HepG2 (cell line): ENCODE measurements around the gene FGF18. TPM values are rescaled to one million over a fixed set of nuclear protein-coding genes. Genes with fewer than 3 reads are reported as not detected.
A peak's percentile ranks its signal among the peaks of the same experiment; 100 is the strongest.

Experiments
- GABPB1 ChIP-seq: IDR thresholded peaks from 2 replicates; pipeline ENCODE4 v1.6.1; 2016; ENCODE audit warnings: mild to moderate bottlenecking, missing genetic modification reagents, moderate library complexity, missing compliant biosample characterization
- KLF16 ChIP-seq, 2 experiments: sonication (generic) in 1 of 2; formaldehyde crosslinking in 1 of 2; IDR thresholded peaks; 2 replicates each; pipeline versions ENCODE4 v1.6.1 to v1.8.0; 2016 to 2023; ENCODE audit warnings: missing genetic modification reagents in 2 of 2, missing compliant biosample characterization in 1 of 2
- PPARG ChIP-seq: conservative IDR thresholded peaks from 2 replicates; pipeline ENCODE4 v1.6.1; 2016; ENCODE audit warnings: missing biosample characterization, missing genetic modification reagents
- SMAD9 ChIP-seq: sonication (generic); formaldehyde crosslinking; IDR thresholded peaks from 2 replicates; pipeline ENCODE4 v1.5.1; 2020; ENCODE audit warnings: mild to moderate bottlenecking, missing genetic modification reagents
- SRF ChIP-seq: IDR thresholded peaks from 2 replicates; pipeline ENCODE4 v1.6.1; 2011; ENCODE audit warnings: mild to moderate bottlenecking, low read depth, low read length, moderate library complexity
- ZFX ChIP-seq: sonication (generic); formaldehyde crosslinking; IDR thresholded peaks from 2 replicates; pipeline ENCODE4 v1.4.0; 2020; ENCODE audit warnings: mild to moderate bottlenecking, low read depth, missing genetic modification reagents, moderate library complexity
- ZNF160 ChIP-seq: sonication (generic); formaldehyde crosslinking; IDR thresholded peaks from 2 replicates; pipeline ENCODE4 v1.8.0; 2022; ENCODE audit warnings: mild to moderate bottlenecking, inconsistent platforms, missing genetic modification reagents
- ZNF264 ChIP-seq: sonication (generic); formaldehyde crosslinking; IDR thresholded peaks from 2 replicates; pipeline ENCODE4 v1.4.0; 2020; ENCODE audit warnings: missing genetic modification reagents
- ZNF749 ChIP-seq: sonication (generic); formaldehyde crosslinking; IDR thresholded peaks from 2 replicates; pipeline ENCODE4 v1.8.0; 2022; ENCODE audit warnings: mild to moderate bottlenecking, missing genetic modification reagents, moderate library complexity, borderline replicate concordance
- polyA plus RNA-seq, 8 experiments: library from polyadenylated mRNA; depleted of rRNA in 3 of 8; stranded (reverse) in 7 of 8; unstranded in 1 of 8; fragments of >200 nt; fragmentation: Illumina TruSeq in 4 of 8; extraction: Trizol in 4 of 8; gene quantifications; 2 replicates each; pipeline versions ENCODE4 v1.2.1 to v1.2.3, GENCODE V29; 2011 to 2016; ENCODE audit warnings: low read depth in 4 of 8, missing spikeins in 1 of 8, mixed read lengths in 1 of 8; ENCODE audit not compliant: insufficient read depth in 1 of 8
- total RNA-seq, 5 experiments: library from RNA; depleted of rRNA; stranded (reverse); fragments of >200 nt; fragmentation: Illumina TruSeq; extraction: Trizol; gene quantifications; 2 replicates each; pipeline ENCODE4 v1.2.3, GENCODE V29; 2016; ENCODE audit warnings: low read depth in 1 of 5
- TF ChIP-seq, protein P1 (sequence below): IDR thresholded peaks from 2 replicates; pipeline ENCODE4 v1.6.1; 2016; ENCODE audit warnings: low read depth, missing genetic modification reagents, missing compliant biosample characterization
- TF ChIP-seq, protein P2 (sequence below): sonication (generic); formaldehyde crosslinking; IDR thresholded peaks from 2 replicates; pipeline ENCODE4 v1.5.1; 2020; ENCODE audit warnings: missing genetic modification reagents, mild to moderate bottlenecking, borderline replicate concordance
- TF ChIP-seq, protein P3 (sequence below), 2 experiments: sonication (generic) in 1 of 2; formaldehyde crosslinking in 1 of 2; IDR thresholded peaks; 2 replicates each; pipeline versions ENCODE4 v1.4.0 to v1.6.1; 2018 to 2020; ENCODE audit warnings: missing genetic modification reagents in 2 of 2, borderline replicate concordance in 1 of 2, low read depth in 1 of 2, mild to moderate bottlenecking in 1 of 2, missing biosample characterization in 1 of 2
- TF ChIP-seq, protein P4 (sequence below): sonication (generic); formaldehyde crosslinking; conservative IDR thresholded peaks from 2 replicates; pipeline ENCODE4 v1.5.0; 2020; ENCODE audit warnings: missing genetic modification reagents

FGF18 gene
- total and polyA plus RNA-seq, 2 of the 13 experiments (the other 11 are each of a cell fraction or from before 2014, with no cell fraction given), result not detected

DNA sequence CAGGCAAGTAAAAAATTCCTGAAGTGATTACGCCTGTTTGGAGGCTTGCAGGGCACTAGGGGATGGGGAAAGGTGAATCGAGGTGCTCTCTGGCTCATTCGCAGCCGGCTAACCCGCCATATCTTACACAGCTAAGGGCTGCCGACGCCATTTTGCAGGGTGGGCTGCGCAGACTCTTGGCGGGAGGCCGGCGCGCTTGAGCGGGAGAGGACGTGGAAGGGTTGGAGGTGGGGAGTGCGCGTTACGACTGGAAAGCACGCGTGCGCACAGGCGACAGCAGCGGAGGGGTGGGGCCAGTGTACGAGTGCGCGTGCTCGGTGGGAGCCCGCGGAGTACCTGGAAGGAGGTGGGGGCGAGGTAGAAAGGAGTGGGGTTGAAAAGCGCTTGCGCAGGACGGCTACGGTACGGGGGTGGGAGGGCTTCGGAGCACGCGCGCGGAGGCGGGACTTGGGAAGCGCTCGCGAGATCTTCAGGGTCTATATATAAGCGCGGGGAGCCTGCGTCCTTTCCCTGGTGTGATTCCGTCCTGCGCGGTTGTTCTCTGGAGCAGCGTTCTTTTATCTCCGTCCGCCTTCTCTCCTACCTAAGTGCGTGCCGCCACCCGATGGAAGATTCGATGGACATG is 32.0 kb upstream of the FGF18 start, which contains the start of gene NPM1 (continued):
- TF ChIP-seq KLF16 (CRISPR knock-in tag; IDR thresholded peaks at IDR 0.05) (peak in 1 of 2 experiments; percentile 79; a peak in 2 of 4 replicates), ZFX (peak; percentile 75), PPARG (no peak), SMAD9 (CRISPR knock-in tag) (peak; percentile 80; the same call in 1 of the 2 replicates), ZNF264 (peak; percentile 78; the same call in 1 of the 2 replicates), ZNF160 (CRISPR knock-in tag) (peak; percentile 46; the same call in 1 of the 2 replicates), GABPB1 (CRISPR knock-in tag) (peak; percentile 71), SRF (no peak), ZNF749 (CRISPR knock-in tag) (peak; percentile 85; the same call in 1 of the 2 replicates)
- TF ChIP-seq, protein P1, sequence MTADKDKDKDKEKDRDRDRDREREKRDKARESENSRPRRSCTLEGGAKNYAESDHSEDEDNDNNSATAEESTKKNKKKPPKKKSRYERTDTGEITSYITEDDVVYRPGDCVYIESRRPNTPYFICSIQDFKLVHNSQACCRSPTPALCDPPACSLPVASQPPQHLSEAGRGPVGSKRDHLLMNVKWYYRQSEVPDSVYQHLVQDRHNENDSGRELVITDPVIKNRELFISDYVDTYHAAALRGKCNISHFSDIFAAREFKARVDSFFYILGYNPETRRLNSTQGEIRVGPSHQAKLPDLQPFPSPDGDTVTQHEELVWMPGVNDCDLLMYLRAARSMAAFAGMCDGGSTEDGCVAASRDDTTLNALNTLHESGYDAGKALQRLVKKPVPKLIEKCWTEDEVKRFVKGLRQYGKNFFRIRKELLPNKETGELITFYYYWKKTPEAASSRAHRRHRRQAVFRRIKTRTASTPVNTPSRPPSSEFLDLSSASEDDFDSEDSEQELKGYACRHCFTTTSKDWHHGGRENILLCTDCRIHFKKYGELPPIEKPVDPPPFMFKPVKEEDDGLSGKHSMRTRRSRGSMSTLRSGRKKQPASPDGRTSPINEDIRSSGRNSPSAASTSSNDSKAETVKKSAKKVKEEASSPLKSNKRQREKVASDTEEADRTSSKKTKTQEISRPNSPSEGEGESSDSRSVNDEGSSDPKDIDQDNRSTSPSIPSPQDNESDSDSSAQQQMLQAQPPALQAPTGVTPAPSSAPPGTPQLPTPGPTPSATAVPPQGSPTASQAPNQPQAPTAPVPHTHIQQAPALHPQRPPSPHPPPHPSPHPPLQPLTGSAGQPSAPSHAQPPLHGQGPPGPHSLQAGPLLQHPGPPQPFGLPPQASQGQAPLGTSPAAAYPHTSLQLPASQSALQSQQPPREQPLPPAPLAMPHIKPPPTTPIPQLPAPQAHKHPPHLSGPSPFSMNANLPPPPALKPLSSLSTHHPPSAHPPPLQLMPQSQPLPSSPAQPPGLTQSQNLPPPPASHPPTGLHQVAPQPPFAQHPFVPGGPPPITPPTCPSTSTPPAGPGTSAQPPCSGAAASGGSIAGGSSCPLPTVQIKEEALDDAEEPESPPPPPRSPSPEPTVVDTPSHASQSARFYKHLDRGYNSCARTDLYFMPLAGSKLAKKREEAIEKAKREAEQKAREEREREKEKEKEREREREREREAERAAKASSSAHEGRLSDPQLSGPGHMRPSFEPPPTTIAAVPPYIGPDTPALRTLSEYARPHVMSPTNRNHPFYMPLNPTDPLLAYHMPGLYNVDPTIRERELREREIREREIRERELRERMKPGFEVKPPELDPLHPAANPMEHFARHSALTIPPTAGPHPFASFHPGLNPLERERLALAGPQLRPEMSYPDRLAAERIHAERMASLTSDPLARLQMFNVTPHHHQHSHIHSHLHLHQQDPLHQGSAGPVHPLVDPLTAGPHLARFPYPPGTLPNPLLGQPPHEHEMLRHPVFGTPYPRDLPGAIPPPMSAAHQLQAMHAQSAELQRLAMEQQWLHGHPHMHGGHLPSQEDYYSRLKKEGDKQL (CRISPR knock-in tag), result peak; percentile 29; the same call in 1 of the 2 replicates
- TF ChIP-seq, protein P2, sequence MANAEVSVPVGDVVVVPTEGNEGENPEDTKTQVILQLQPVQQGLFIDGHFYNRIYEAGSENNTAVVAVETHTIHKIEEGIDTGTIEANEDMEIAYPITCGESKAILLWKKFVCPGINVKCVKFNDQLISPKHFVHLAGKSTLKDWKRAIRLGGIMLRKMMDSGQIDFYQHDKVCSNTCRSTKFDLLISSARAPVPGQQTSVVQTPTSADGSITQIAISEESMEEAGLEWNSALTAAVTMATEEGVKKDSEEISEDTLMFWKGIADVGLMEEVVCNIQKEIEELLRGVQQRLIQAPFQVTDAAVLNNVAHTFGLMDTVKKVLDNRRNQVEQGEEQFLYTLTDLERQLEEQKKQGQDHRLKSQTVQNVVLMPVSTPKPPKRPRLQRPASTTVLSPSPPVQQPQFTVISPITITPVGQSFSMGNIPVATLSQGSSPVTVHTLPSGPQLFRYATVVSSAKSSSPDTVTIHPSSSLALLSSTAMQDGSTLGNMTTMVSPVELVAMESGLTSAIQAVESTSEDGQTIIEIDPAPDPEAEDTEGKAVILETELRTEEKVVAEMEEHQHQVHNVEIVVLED (CRISPR knock-in tag), result peak; percentile 91
- TF ChIP-seq, protein P3, sequence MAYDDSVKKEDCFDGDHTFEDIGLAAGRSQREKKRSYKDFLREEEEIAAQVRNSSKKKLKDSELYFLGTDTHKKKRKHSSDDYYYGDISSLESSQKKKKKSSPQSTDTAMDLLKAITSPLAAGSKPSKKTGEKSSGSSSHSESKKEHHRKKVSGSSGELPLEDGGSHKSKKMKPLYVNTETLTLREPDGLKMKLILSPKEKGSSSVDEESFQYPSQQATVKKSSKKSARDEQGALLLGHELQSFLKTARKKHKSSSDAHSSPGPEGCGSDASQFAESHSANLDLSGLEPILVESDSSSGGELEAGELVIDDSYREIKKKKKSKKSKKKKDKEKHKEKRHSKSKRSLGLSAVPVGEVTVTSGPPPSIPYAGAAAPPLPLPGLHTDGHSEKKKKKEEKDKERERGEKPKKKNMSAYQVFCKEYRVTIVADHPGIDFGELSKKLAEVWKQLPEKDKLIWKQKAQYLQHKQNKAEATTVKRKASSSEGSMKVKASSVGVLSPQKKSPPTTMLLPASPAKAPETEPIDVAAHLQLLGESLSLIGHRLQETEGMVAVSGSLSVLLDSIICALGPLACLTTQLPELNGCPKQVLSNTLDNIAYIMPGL (CRISPR knock-in tag; IDR thresholded peaks at IDR 0.05; ENCODE audit: borderline replicate concordance in 1 of 2, low read depth in 1 of 2), result peak; percentile 57 to 69; a peak in 3 of 4 replicates
- TF ChIP-seq, protein P4, sequence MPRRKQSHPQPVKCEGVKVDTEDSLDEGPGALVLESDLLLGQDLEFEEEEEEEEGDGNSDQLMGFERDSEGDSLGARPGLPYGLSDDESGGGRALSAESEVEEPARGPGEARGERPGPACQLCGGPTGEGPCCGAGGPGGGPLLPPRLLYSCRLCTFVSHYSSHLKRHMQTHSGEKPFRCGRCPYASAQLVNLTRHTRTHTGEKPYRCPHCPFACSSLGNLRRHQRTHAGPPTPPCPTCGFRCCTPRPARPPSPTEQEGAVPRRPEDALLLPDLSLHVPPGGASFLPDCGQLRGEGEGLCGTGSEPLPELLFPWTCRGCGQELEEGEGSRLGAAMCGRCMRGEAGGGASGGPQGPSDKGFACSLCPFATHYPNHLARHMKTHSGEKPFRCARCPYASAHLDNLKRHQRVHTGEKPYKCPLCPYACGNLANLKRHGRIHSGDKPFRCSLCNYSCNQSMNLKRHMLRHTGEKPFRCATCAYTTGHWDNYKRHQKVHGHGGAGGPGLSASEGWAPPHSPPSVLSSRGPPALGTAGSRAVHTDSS (CRISPR knock-in tag), result no peak
